Measurements from ENCODE around the gene ADNP2.
A peak's percentile ranks its signal among the peaks of the same experiment; 100 is the strongest.

ADNP2 gene

GRCh38 chr18:80105369-80106167, 3.5 kb upstream of the ADNP2 start:
- intact Hi-C loops (cut with DNase I), result no loop called here
- no peak for DNase-seq

GRCh38 chr18:80106482-80107051, 2.5 kb upstream of the ADNP2 start:
- intact Hi-C loops (cut with DNase I), result no loop called here

GRCh38 chr18:80107426-80107825, 1.6 kb upstream of the ADNP2 start:
- DNase-seq, result no peak
- intact Hi-C loops (cut with DNase I), result no loop called here

More at GRCh38 chr18:80106482-80107051, 2.5 kb upstream of the ADNP2 start:
- no peak for DNase-seq

- DNase-seq, result no peak
- intact Hi-C loops (cut with DNase I), result no loop called here
Observed at GRCh38 chr18:80108121-80108536, 933 bp upstream of the ADNP2 start.

GRCh38 chr18:80109676-80110078, 615 bp downstream of the ADNP2 start:
- DNase-seq, result peak in 40 of 42 donors; percentile 24 to 85 (median 57)
- intact Hi-C loops (cut with DNase I), result loop anchor here (5.0 to 10.0 kb wide), 2 partner anchors 43 to 75 kb away; partner anchors contain the start of gene RBFA

GRCh38 chr18:80112624-80113248, 3.7 kb downstream of the ADNP2 start:
- intact Hi-C loops (cut with DNase I), result loop anchor here (5.0 to 10.0 kb wide), 2 partner anchors 40 to 78 kb away; partner anchors contain the start of gene RBFA

GRCh38 chr18:80115035-80115434, 6.0 kb downstream of the ADNP2 start:
- intact Hi-C loops (cut with DNase I), result loop anchor here (10.0 kb wide), 1 partner anchor 80 kb away; the partner anchor contains the start of gene RBFA
- DNase-seq, result no peak

More at GRCh38 chr18:80112624-80113248, 3.7 kb downstream of the ADNP2 start:
- no peak for DNase-seq

GRCh38 chr18:80119111-80119510, 10.0 kb downstream of the ADNP2 start:
- DNase-seq, result no peak
- intact Hi-C loops (cut with DNase I), result loop anchor here (10.0 kb wide), 1 partner anchor 84 kb away; the partner anchor contains the start of gene RBFA

- intact Hi-C loops (cut with DNase I), result no loop called here
- DNase-seq, result no peak
Observed at GRCh38 chr18:80120932-80121331, 11.9 kb downstream of the ADNP2 start.

- intact Hi-C loops (cut with DNase I), result no loop called here
- no peak for DNase-seq
Observed at GRCh38 chr18:80124131-80124530, 15.1 kb downstream of the ADNP2 start.

- no peak for DNase-seq
- intact Hi-C loops (cut with DNase I), result no loop called here
Observed at GRCh38 chr18:80126797-80127196, 17.7 kb downstream of the ADNP2 start.

GRCh38 chr18:80127635-80128034, 18.6 kb downstream of the ADNP2 start:
- no peak for DNase-seq
- intact Hi-C loops (cut with DNase I), result no loop called here

- intact Hi-C loops (cut with DNase I), result no loop called here
- no peak for DNase-seq
Observed at GRCh38 chr18:80129672-80130367, 20.8 kb downstream of the ADNP2 start.

GRCh38 chr18:80130555-80130954, 21.5 kb downstream of the ADNP2 start:
- intact Hi-C loops (cut with DNase I), result no loop called here
- DNase-seq, result no peak

- intact Hi-C loops (cut with DNase I), result no loop called here
- DNase-seq, result no peak
Observed at GRCh38 chr18:80132180-80132812, 23.2 kb downstream of the ADNP2 start.

- intact Hi-C loops (cut with DNase I), result no loop called here
- DNase-seq, result no peak
Observed at GRCh38 chr18:80133124-80133523, 24.1 kb downstream of the ADNP2 start.

- DNase-seq, result no peak
- intact Hi-C loops (cut with DNase I), result no loop called here
Observed at GRCh38 chr18:80135136-80135535, 26.1 kb downstream of the ADNP2 start.

- no peak for DNase-seq
- intact Hi-C loops (cut with DNase I), result no loop called here
Observed at GRCh38 chr18:80136679-80137078, 27.6 kb downstream of the ADNP2 start.

- intact Hi-C loops (cut with DNase I), result no loop called here
- DNase-seq, result no peak
Observed at GRCh38 chr18:80137137-80137536, 28.1 kb downstream of the ADNP2 start.
